Liver (tissue), 9 donors: ENCODE data around the gene MISP3. TPM values are rescaled to one million over a fixed set of nuclear protein-coding genes. Genes with fewer than 3 reads are reported as not detected.

Experiments
- DNase-seq: peaks from one replicate; pipeline ENCODE4 v3.0.0-alpha.2; 2017; ENCODE audit warnings: low spot score
- H3K27ac ChIP-seq, 2 donors: one replicate each; pipeline ENCODE4 v1.7.0; 2013; ENCODE audit warnings: inconsistent platforms in 2 of 2, low read length in 2 of 2, control low read depth in 1 of 2, low read depth in 1 of 2, mild to moderate bottlenecking in 1 of 2
- H3K27me3 ChIP-seq, 4 donors: one replicate each; pipeline versions ENCODE4 v1.6.1 to v1.7.0; 2013; ENCODE audit warnings: low read length in 3 of 4, inconsistent platforms in 1 of 4, mild to moderate bottlenecking in 1 of 4, moderate library complexity in 1 of 4; ENCODE audit not compliant: control insufficient read depth in 4 of 4, insufficient read depth in 4 of 4
- H3K36me3 ChIP-seq, 4 donors: one replicate each; pipeline versions ENCODE4 v1.6.1 to v1.7.0; 2013; ENCODE audit warnings: low read length in 3 of 4, mild to moderate bottlenecking in 3 of 4, low read depth in 1 of 4, moderate library complexity in 1 of 4; ENCODE audit not compliant: control insufficient read depth in 4 of 4, insufficient read depth in 3 of 4
- H3K4me1 ChIP-seq, 4 donors: one replicate each; pipeline versions ENCODE4 v1.6.1 to v1.7.0; 2013; ENCODE audit warnings: low read length in 3 of 4, mild to moderate bottlenecking in 3 of 4, moderate library complexity in 1 of 4; ENCODE audit not compliant: control insufficient read depth in 4 of 4, insufficient read depth in 4 of 4
- H3K4me3 ChIP-seq, 3 donors: one replicate each; pipeline versions ENCODE4 v1.6.1 to v1.7.0; 2013; ENCODE audit warnings: low read length in 3 of 3, control low read depth in 1 of 3, low read depth in 1 of 3, mild to moderate bottlenecking in 1 of 3
- H3K9ac ChIP-seq, 2 donors: one replicate each; pipeline ENCODE4 v1.7.0; 2013; ENCODE audit warnings: low read length in 2 of 2, mild to moderate bottlenecking in 2 of 2, moderate library complexity in 2 of 2, control low read depth in 1 of 2, low read depth in 1 of 2
- H3K9me3 ChIP-seq, 4 donors: one replicate each; pipeline versions ENCODE4 v1.6.1 to v1.7.0; 2013; ENCODE audit warnings: low read length in 3 of 4; ENCODE audit not compliant: control insufficient read depth in 4 of 4
- EGR1 ChIP-seq, 2 donors: IDR thresholded peaks; 2 replicates each; pipeline ENCODE4 v1.6.1; 2016 to 2018; ENCODE audit warnings: antibody characterized with exemption in 2 of 2, low read depth in 2 of 2
- FOXA1 ChIP-seq: IDR thresholded peaks from 2 replicates; pipeline ENCODE4 v1.6.1; 2016; ENCODE audit warnings: antibody characterized with exemption
- GABPA ChIP-seq, 2 donors: IDR thresholded peaks in 1 of 2; conservative IDR thresholded peaks in 1 of 2; 2 replicates each; pipeline ENCODE4 v1.6.1; 2016; ENCODE audit warnings: antibody characterized with exemption in 2 of 2, mild to moderate bottlenecking in 1 of 2, moderate library complexity in 1 of 2
- HNF4A ChIP-seq, 2 donors: conservative IDR thresholded peaks; 2 replicates each; pipeline ENCODE4 v1.6.1; 2016; ENCODE audit warnings: antibody characterized with exemption in 2 of 2, mild to moderate bottlenecking in 2 of 2
- JUND ChIP-seq, 2 donors: IDR thresholded peaks; 2 replicates each; pipeline ENCODE4 v1.6.1; 2016; ENCODE audit warnings: antibody characterized with exemption in 2 of 2
- NR2F2 ChIP-seq: IDR thresholded peaks from 2 replicates; pipeline ENCODE4 v1.6.1; 2016; ENCODE audit warnings: antibody characterized with exemption
- WGBS: extraction: QIAGEN DNeasy Blood & Tissue Kit; methylation state at CpG from one replicate; pipeline ENCODE4 v1.1.7; 2013; 5-methylcytosine and 5-hydroxymethylcytosine counted together
- polyA plus RNA-seq, 2 donors: library from polyadenylated mRNA; stranded (reverse) in 1 of 2; unstranded in 1 of 2; fragments of 200-250 nt in 1 of 2; fragments of >200 nt in 1 of 2; fragmentation: Nextera tagmentation in 1 of 2; extraction: Ambion mirVana in 1 of 2; gene quantifications; one replicate each; pipeline versions ENCODE4 v1.2.1 to v1.2.3, GENCODE V29; 2013 to 2015
- total RNA-seq, 2 donors: library from RNA; depleted of rRNA; stranded (reverse); fragments of >200 nt; gene quantifications; one replicate each; pipeline ENCODE4 v1.2.3, GENCODE V29; 2014
- TF ChIP-seq, protein P1 (sequence below): IDR thresholded peaks from 2 replicates; pipeline ENCODE4 v1.6.1; 2016; ENCODE audit warnings: antibody characterized with exemption
- TF ChIP-seq, protein P2 (sequence below): IDR thresholded peaks from 2 replicates; pipeline ENCODE4 v1.6.1; 2016; ENCODE audit warnings: antibody characterized with exemption, mild to moderate bottlenecking
- TF ChIP-seq, protein P3 (sequence below): IDR thresholded peaks from 2 replicates; pipeline ENCODE4 v1.6.1; 2016; ENCODE audit warnings: antibody characterized with exemption
- TF ChIP-seq, protein P4 (sequence below): fragments of 150-350 bp; IDR thresholded peaks from 2 replicates; pipeline ENCODE4 v1.5.1; 2017; ENCODE audit warnings: improper control_type of control experiment, low read depth, low read length; ENCODE audit not compliant: missing input control
- donor health status: healthy.
- donor health status: healthy.
- donor health status: healthy.
- donor health status: healthy.
- donor health status: healthy.

MISP3 gene
- total and polyA plus RNA-seq, 4 donors, result 0.28 to 3.9 (median 2.8) TPM

DNA sequence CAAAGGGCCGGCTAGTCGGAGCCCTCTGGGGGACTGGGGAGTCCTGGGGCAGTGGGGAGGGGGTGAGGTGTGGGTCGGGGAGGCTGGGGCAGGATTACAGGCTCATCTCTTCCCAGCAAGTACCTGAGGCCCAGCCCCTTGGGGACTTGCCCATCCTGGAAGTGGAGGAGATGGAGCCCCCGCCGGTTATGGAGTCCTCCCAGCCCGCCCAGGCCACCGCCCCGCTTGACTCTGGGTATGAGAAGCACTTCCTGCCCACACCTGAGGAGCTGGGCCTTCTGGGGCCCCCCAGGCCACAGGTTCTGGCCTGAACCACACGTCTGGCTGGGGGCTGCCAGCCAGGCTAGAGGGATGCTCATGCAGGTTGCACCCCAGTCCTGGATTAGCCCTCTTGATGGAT is 20.6 kb upstream of the MISP3 start:
- Histone ChIP-seq H3K9me3 (no peaks in the 10 kb centered on the region), H3K4me3 (no peak overlapping the region), H3K36me3 (peaks cover 7 to 27% (median 12%) of the 10 kb centered on the region in 4 donors), H3K9ac (no peak overlapping the region), H3K27me3 (no peaks in the 10 kb centered on the region), H3K4me1 (no peaks in the 10 kb centered on the region), H3K27ac (no peak overlapping the region)
- 82% methylated on average over 9 of the region's 9 CpGs for WGBS
- TF ChIP-seq, protein P1, sequence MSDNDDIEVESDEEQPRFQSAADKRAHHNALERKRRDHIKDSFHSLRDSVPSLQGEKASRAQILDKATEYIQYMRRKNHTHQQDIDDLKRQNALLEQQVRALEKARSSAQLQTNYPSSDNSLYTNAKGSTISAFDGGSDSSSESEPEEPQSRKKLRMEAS, result no peak
- TF ChIP-seq EGR1 (IDR thresholded peaks at IDR 0.05; ENCODE audit: low read depth in 2 of 2) (no peak), GABPA (IDR thresholded peaks at IDR 0.05 in 1 of 2, conservative IDR thresholded peaks at IDR 0.05 in 1 of 2) (no peak), JUND (IDR thresholded peaks at IDR 0.05) (no peak), FOXA1 (no peak)
- DNase-seq, result no peak

DNA sequence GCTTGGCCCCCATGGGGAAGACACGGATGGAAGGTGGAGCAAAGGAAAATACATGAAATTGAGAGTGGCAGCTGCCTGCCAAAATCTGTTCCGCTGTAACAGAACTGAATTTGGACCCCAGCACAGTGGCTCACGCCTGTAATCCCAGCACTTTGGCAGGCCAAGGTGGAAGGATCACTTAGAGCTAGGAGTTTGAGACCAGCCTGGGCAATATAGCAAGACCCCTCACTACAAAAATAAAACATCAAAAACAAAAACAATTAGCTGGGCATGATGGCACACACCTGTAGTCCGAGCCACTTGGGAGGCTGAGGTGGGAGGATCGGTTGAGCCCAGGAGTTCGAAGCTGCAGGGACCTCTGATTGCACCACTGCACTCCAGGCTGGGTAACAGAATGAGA is 20.1 kb upstream of the MISP3 start:
- Histone ChIP-seq H3K36me3 (peaks cover 7 to 27% (median 12%) of the 10 kb centered on the region in 4 donors), H3K9me3 (no peaks in the 10 kb centered on the region), H3K9ac (no peak overlapping the region), H3K4me1 (no peaks in the 10 kb centered on the region), H3K27me3 (no peaks in the 10 kb centered on the region), H3K27ac (no peak overlapping the region), H3K4me3 (no peak overlapping the region)
- no peak for DNase-seq
- WGBS, result 91% methylated on average over 6 of the region's 6 CpGs
- TF ChIP-seq, protein P2, sequence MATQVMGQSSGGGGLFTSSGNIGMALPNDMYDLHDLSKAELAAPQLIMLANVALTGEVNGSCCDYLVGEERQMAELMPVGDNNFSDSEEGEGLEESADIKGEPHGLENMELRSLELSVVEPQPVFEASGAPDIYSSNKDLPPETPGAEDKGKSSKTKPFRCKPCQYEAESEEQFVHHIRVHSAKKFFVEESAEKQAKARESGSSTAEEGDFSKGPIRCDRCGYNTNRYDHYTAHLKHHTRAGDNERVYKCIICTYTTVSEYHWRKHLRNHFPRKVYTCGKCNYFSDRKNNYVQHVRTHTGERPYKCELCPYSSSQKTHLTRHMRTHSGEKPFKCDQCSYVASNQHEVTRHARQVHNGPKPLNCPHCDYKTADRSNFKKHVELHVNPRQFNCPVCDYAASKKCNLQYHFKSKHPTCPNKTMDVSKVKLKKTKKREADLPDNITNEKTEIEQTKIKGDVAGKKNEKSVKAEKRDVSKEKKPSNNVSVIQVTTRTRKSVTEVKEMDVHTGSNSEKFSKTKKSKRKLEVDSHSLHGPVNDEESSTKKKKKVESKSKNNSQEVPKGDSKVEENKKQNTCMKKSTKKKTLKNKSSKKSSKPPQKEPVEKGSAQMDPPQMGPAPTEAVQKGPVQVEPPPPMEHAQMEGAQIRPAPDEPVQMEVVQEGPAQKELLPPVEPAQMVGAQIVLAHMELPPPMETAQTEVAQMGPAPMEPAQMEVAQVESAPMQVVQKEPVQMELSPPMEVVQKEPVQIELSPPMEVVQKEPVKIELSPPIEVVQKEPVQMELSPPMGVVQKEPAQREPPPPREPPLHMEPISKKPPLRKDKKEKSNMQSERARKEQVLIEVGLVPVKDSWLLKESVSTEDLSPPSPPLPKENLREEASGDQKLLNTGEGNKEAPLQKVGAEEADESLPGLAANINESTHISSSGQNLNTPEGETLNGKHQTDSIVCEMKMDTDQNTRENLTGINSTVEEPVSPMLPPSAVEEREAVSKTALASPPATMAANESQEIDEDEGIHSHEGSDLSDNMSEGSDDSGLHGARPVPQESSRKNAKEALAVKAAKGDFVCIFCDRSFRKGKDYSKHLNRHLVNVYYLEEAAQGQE, result no peak
- TF ChIP-seq NR2F2 (no peak), FOXA1 (no peak)
- TF ChIP-seq, protein P3, sequence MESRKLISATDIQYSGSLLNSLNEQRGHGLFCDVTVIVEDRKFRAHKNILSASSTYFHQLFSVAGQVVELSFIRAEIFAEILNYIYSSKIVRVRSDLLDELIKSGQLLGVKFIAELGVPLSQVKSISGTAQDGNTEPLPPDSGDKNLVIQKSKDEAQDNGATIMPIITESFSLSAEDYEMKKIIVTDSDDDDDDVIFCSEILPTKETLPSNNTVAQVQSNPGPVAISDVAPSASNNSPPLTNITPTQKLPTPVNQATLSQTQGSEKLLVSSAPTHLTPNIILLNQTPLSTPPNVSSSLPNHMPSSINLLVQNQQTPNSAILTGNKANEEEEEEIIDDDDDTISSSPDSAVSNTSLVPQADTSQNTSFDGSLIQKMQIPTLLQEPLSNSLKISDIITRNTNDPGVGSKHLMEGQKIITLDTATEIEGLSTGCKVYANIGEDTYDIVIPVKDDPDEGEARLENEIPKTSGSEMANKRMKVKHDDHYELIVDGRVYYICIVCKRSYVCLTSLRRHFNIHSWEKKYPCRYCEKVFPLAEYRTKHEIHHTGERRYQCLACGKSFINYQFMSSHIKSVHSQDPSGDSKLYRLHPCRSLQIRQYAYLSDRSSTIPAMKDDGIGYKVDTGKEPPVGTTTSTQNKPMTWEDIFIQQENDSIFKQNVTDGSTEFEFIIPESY, result no peak

DNA sequence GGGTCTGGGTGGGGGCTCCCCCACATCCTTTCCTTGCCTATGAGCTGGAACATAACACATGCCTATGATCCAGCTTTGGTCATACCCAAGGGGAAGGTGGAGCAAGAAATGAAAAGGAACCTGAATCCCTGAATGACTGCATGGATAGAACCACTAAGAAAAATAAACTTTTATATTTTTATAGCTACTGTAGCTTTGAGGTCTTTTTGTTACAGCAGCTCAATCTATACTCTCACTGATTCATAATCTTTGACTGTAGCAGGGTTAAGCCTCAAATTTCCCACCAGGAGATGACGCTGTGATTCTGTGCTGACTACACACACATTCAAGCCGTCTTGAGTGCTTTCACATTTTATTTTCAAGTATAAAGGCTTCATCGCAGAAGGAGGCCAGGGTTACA is 19.6 kb upstream of the MISP3 start:
- no peak overlapping the region for H3K27ac ChIP-seq
- no peak overlapping the region for H3K4me3 ChIP-seq
- H3K27me3 ChIP-seq, result no peaks in the 10 kb centered on the region
- no peaks in the 10 kb centered on the region for H3K9me3 ChIP-seq
- H3K9ac ChIP-seq, result no peak overlapping the region
- H3K4me1 ChIP-seq, result peaks cover 0 to 1% (median under 1%) of the 10 kb centered on the region in 4 donors
- 96% methylated on average over 3 of the region's 3 CpGs for WGBS
- peaks cover 7 to 27% (median 12%) of the 10 kb centered on the region in 4 donors for H3K36me3 ChIP-seq
- DNase-seq, result no peak
- TF ChIP-seq FOXA1, result no peak
- TF ChIP-seq, protein P4, sequence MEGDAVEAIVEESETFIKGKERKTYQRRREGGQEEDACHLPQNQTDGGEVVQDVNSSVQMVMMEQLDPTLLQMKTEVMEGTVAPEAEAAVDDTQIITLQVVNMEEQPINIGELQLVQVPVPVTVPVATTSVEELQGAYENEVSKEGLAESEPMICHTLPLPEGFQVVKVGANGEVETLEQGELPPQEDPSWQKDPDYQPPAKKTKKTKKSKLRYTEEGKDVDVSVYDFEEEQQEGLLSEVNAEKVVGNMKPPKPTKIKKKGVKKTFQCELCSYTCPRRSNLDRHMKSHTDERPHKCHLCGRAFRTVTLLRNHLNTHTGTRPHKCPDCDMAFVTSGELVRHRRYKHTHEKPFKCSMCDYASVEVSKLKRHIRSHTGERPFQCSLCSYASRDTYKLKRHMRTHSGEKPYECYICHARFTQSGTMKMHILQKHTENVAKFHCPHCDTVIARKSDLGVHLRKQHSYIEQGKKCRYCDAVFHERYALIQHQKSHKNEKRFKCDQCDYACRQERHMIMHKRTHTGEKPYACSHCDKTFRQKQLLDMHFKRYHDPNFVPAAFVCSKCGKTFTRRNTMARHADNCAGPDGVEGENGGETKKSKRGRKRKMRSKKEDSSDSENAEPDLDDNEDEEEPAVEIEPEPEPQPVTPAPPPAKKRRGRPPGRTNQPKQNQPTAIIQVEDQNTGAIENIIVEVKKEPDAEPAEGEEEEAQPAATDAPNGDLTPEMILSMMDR, result no peak
- no peak for TF ChIP-seq HNF4A (conservative IDR thresholded peaks at IDR 0.05)
